ENCODE measurements around the gene COG1. TPM values are rescaled to one million over a fixed set of nuclear protein-coding genes. Genes with fewer than 3 reads are reported as not detected.

Gene COG1
- total RNA-seq, 1 donor from 2014 or later: 37.0 TPM

DNA sequence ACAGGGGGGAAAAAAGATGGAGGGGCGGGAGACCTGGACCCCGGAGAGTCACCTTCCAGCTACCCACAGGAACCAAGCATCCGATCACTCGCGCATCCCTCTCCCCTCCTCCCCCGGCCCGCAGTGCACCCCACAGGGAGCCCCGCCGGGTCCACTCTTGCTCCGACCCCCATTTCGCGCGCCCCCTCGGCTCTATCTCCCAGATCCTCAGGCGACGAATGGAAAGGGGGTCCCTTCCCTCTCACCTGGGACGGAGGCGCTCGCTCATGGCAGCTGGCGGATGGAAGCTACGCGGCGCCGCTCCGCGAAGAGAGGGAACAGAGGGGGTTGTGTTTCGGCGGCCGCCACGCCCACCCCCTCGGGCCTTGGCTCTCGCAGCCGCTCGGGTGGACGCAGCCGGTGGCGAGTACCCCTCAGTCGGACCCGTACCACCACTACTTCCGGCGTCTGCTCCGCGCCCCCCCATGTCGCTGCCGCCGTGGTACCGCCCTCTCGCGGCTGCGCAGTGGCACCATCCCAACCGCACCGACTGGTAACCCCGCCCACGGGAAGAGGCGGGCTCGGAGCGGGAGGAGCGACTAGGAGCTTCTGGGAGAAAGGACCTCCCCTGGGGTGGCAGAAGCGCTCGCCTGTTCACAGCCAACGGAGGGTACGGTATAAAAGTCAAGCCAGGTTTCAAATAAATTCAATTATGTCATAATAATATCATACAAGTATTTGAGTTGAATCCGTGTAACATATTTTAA lies 39.2 kb downstream of the COG1 start:
- H3K27ac ChIP-seq: peak overlapping the region; percentile 90

DNA sequence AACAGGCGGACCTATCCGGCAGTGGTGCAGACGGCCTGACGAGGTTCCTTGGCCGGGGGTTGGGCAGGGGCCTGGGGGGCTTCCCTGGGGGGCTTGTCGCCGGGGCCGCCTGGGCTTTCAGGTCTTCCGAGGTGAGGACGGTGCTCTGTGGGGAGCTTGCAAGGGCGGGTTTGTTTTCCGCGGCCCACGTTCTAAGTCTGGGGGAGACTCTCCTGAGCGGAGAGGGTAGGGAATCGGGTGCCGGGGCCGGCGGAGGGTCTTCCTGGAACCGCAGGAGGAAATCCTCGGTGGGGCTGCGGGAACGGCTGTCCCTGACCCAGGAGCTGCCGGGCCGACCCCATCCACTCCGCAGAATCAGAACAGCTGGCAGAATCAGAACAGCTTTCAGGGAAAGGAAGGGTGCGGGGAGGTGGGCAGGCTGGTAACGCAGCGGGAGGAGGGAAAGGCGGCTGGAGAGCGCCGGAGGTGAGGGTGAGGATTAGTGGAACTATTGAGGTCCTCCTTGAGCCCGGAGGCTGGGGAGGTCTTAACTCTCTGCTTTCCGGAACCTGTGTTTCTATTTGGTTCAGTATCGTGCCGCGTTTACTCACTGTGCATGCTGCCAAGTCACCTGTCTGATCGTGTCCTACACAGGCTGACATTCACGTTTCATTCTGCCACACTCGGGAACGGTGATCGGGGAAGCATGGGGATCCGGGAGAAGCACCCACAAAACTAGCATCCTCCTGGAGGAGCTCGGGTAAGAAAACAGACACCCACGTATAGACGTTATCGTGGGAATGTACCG lies 39.9 kb downstream of the COG1 start:
- DNase-seq: peak; percentile 75
- TF ChIP-seq, protein P1, sequence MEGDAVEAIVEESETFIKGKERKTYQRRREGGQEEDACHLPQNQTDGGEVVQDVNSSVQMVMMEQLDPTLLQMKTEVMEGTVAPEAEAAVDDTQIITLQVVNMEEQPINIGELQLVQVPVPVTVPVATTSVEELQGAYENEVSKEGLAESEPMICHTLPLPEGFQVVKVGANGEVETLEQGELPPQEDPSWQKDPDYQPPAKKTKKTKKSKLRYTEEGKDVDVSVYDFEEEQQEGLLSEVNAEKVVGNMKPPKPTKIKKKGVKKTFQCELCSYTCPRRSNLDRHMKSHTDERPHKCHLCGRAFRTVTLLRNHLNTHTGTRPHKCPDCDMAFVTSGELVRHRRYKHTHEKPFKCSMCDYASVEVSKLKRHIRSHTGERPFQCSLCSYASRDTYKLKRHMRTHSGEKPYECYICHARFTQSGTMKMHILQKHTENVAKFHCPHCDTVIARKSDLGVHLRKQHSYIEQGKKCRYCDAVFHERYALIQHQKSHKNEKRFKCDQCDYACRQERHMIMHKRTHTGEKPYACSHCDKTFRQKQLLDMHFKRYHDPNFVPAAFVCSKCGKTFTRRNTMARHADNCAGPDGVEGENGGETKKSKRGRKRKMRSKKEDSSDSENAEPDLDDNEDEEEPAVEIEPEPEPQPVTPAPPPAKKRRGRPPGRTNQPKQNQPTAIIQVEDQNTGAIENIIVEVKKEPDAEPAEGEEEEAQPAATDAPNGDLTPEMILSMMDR (IDR thresholded peaks at IDR 0.05): no peak
- Histone ChIP-seq H3K9me3 (no peaks in the 10 kb centered on the region), H3K36me3 (peaks cover 25% of the 10 kb centered on the region), H3K4me3 (peak overlapping the region; percentile 100), H3K27ac (peak overlapping the region; percentile 90), H3K4me1 (peaks cover 34% of the 10 kb centered on the region), H3K27me3 (no peaks in the 10 kb centered on the region)
- intact Hi-C loops (cut with DNase I): no loop called here
- ATAC-seq: peak; percentile 57

More for the DNA sequence above, 39.2 kb downstream of the COG1 start:
- ATAC-seq: peak; percentile 98
- H3K4me3 ChIP-seq: peak overlapping the region; percentile 100
- intact Hi-C loops (cut with DNase I): no loop called here
- peak; percentile 99 for DNase-seq
- H3K36me3 ChIP-seq: peaks cover 18% of the 10 kb centered on the region
- no peaks in the 10 kb centered on the region for H3K27me3 ChIP-seq
- peaks cover 40% of the 10 kb centered on the region for H3K4me1 ChIP-seq
- H3K9me3 ChIP-seq: no peaks in the 10 kb centered on the region
- TF ChIP-seq, protein P1 (IDR thresholded peaks at IDR 0.05): peak; percentile 47

DNA sequence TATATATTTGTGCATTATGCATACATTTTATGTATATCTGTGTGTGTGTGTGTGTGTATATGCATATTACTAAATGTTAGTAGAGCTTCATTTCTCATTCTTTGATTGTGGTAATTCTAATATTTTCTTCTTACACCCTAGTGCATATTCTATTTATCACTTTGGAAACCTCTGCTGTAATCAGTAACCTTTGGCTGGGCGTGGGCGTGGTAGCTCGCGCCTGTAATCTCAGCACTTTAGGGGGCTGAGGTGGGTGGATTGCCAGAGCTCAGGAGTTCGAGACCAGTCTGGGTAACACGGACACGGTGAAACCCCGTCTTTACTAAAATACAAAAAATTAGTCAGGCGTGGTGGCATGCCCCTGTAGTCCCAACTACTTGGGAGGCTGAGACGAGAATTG lies 41.9 kb downstream of the COG1 start:
- DNase-seq: no peak
- Histone ChIP-seq H3K27ac (no peak overlapping the region), H3K36me3 (peaks cover 25% of the 10 kb centered on the region), H3K4me3 (no peak overlapping the region), H3K27me3 (no peaks in the 10 kb centered on the region), H3K9me3 (no peaks in the 10 kb centered on the region), H3K4me1 (peaks cover 20% of the 10 kb centered on the region)
- intact Hi-C loops (cut with DNase I): no loop called here
- no peak for ATAC-seq
- TF ChIP-seq, protein P1 (IDR thresholded peaks at IDR 0.05): no peak

DNA sequence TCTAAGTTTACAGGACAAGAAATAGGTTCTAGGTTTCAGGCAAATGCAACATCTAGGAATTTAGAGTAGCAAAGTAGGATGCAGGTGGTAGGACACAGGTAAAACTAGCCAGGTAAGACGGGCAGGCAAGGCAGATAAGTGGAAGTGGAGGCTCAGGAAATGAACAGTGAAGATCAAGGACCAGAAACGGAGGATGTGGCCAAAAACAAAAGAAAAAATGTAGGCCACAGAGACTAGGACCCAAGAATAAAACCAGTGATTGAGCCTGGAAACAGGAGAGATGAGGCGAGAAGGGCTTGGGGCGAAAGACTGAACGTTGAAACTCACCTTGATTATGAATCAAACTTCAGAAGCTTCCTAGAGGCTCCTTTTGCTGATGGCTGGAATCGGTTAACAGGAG lies 44.9 kb downstream of the COG1 start:
- Histone ChIP-seq H3K36me3 (peaks cover 31% of the 10 kb centered on the region), H3K27me3 (no peaks in the 10 kb centered on the region), H3K9me3 (no peaks in the 10 kb centered on the region), H3K27ac (no peak overlapping the region), H3K4me3 (no peak overlapping the region), H3K4me1 (peaks cover 6% of the 10 kb centered on the region)
- TF ChIP-seq, protein P1 (IDR thresholded peaks at IDR 0.05): no peak
- ATAC-seq: no peak
- intact Hi-C loops (cut with DNase I): no loop called here
- DNase-seq: no peak

DNA sequence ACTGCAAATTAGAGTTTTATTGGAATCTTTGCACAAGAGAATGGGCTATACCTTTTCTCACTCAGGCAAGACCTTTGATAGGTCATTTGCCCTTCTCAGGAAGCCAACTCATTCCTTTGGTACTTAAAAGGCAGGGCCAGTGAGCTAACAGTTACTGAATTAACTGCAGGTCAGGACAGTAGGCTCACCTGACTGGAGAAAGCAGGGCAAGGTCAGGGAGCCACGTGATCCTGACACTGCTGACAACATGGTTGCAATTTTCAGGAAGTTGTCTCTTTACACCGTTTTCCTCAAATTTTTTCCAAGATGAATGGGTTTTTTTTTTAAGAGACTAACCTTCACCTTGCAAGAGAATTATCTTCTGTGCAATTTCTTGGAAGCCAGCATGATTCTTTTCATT lies 47.7 kb downstream of the COG1 start:
- no peak for DNase-seq
- Histone ChIP-seq H3K4me3 (no peak overlapping the region), H3K9me3 (no peaks in the 10 kb centered on the region), H3K36me3 (peaks cover 50% of the 10 kb centered on the region), H3K27ac (no peak overlapping the region), H3K27me3 (no peaks in the 10 kb centered on the region), H3K4me1 (no peaks in the 10 kb centered on the region)
- intact Hi-C loops (cut with DNase I): no loop called here
- TF ChIP-seq, protein P1 (IDR thresholded peaks at IDR 0.05): no peak
- ATAC-seq: no peak
